ENCODE measurements around the gene CHMP1A. TPM values are rescaled to one million over a fixed set of nuclear protein-coding genes. Genes with fewer than 3 reads are reported as not detected.

Gene CHMP1A
- total RNA-seq: 86.7 and 114 TPM in 2 replicates

GRCh38 chr16:89657442-89658220 is at the start of gene CHMP1A, which contains the start of gene SPATA33:
TSS of gene CHMP1A (minus strand) at chr16:89657708. CDS start at chr16:89657588, 120 bp downstream.
TSS of gene SPATA33 (plus strand) at chr16:89657836. CDS start at chr16:89657912, 76 bp downstream.

GRCh38 chr16:89701425-89702406 is 44.2 kb upstream of the CHMP1A start, which contains the start of gene SPATA2L:
TSS of gene SPATA2L (minus strand) at chr16:89701705. CDS start at chr16:89701232, 473 bp downstream.

GRCh38 chr16:89686520-89687091 is 29.1 kb upstream of the CHMP1A start, which contains the start of gene CDK10:
TSS of gene CDK10 (plus strand) at chr16:89686689. CDS start at chr16:89686711, 22 bp downstream.

GRCh38 chr16:89613231-89613953 is 44.1 kb downstream of the CHMP1A start, which contains the start of gene DPEP1:
TSS of gene DPEP1 (plus strand) at chr16:89613642. CDS start at chr16:89630411, 16,769 bp downstream.

Other genes starting within 250 kb of the CHMP1A start
- gene ANKRD11, start 167.1 kb downstream of the CHMP1A start, total RNA-seq: 85.2 and 101 TPM in 2 replicates
- gene SPG7, start 149.3 kb downstream of the CHMP1A start, total RNA-seq: 132 and 146 TPM in 2 replicates
- gene RPL13, start 97.0 kb downstream of the CHMP1A start, total RNA-seq: 1,994 and 2,507 TPM in 2 replicates
- 3.2 and 5.0 TPM in 2 replicates for gene CPNE7, start 82.0 kb downstream of the CHMP1A start, total RNA-seq
- gene DPEP1, start 44.1 kb downstream of the CHMP1A start, total RNA-seq: not detected in 2 replicates
- 2.6 and 3.1 TPM in 2 replicates for gene SPATA33, start 128 bp upstream of the CHMP1A start, total RNA-seq
- 35.1 and 35.5 TPM in 2 replicates for gene CDK10, start 29.0 kb upstream of the CHMP1A start, total RNA-seq
- 11.7 and 14.6 TPM in 2 replicates for gene SPATA2L, start 44.0 kb upstream of the CHMP1A start, total RNA-seq
- gene VPS9D1, start 63.2 kb upstream of the CHMP1A start, total RNA-seq: 18.5 and 19.8 TPM in 2 replicates
- gene ZNF276, start 63.8 kb upstream of the CHMP1A start, total RNA-seq: 13.8 and 18.5 TPM in 2 replicates
- gene FANCA, start 158.9 kb upstream of the CHMP1A start, total RNA-seq: 3.5 and 4.7 TPM in 2 replicates
- gene SPIRE2, start 170.8 kb upstream of the CHMP1A start, total RNA-seq: 4.9 and 5.4 TPM in 2 replicates
- gene TCF25, start 215.9 kb upstream of the CHMP1A start, total RNA-seq: 280 and 286 TPM in 2 replicates